GM19099 (cell line): ENCODE measurements around the gene ZC3H10.

Experiments used
- POLR2A ChIP-seq: IDR thresholded peaks from 3 replicates; pipeline ENCODE4 v1.6.1; 2011; ENCODE audit warnings: low read depth; ENCODE audit not compliant: insufficient read length; ENCODE audit errors: extremely low read depth

ZC3H10 gene, protein sequence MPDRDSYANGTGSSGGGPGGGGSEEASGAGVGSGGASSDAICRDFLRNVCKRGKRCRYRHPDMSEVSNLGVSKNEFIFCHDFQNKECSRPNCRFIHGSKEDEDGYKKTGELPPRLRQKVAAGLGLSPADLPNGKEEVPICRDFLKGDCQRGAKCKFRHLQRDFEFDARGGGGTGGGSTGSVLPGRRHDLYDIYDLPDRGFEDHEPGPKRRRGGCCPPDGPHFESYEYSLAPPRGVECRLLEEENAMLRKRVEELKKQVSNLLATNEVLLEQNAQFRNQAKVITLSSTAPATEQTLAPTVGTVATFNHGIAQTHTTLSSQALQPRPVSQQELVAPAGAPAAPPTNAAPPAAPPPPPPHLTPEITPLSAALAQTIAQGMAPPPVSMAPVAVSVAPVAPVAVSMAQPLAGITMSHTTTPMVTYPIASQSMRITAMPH

GRCh38 chr12:56117778-56118687 lies at the start of gene ZC3H10:
Gene ZC3H10 (plus strand): TSS chr12:56118266. CDS start chr12:56120563, 2,297 bp downstream.
- peak; percentile 97 for TF ChIP-seq POLR2A

DNA sequence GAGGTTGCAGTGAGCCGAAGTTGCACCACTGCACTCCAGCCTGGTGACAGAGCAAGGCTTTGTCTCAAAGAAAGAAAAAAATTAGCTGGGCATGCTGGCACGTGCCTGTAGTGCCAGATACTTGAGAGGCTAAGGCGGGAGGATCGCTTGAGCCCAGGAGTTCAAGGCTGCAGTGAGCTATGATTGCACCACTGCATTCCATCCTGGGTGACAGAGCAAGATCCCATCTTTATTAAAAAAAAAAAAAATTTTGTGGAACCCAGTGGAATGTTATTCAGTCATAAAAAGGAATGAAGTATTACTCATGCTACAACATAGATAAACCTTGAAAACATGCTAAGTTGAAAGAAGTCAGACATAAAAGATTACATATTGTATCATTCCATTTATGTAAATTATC lies 46.4 kb upstream of the ZC3H10 start:
- no peak for TF ChIP-seq POLR2A

- TF ChIP-seq POLR2A: no peak
These were observed 43.7 kb upstream of the ZC3H10 start for GRCh38 chr12:56074396-56074795.

- no peak for TF ChIP-seq POLR2A
These were observed 39.6 kb upstream of the ZC3H10 start for GRCh38 chr12:56078427-56078826.

GRCh38 chr12:56078931-56079722 lies 38.9 kb upstream of the ZC3H10 start:
- TF ChIP-seq POLR2A: no peak

DNA sequence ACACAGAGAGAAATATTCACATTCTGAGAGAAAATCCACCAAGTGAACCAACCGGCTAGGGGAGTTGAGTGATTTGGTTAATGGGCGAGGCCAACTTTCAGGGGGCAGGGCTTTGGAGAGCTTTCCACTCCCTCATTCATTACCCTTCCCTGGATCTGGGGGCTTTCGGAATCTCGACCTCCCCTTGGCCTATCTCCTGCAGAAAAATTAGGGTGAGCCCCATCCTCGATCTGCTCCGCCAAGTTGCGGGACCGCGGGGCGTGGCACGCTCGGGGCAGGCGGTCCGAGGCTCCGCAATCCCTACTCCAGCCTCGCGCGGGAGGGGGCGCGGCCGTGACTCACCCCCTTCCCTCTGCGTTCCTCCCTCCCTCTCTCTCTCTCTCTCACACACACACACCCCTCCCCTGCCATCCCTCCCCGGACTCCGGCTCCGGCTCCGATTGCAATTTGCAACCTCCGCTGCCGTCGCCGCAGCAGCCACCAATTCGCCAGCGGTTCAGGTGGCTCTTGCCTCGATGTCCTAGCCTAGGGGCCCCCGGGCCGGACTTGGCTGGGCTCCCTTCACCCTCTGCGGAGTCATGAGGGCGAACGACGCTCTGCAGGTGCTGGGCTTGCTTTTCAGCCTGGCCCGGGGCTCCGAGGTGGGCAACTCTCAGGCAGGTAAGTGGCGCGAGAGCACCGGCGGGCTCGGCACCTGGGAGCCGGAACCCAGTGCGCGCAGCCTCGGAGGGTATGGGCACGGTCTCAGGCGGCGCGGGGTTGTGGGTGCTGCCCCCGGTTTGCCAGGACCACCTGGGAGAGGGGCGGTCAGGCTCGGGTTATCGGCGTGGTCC lies 38.1 kb upstream of the ZC3H10 start, which contains the start of gene ERBB3:
ERBB3 (plus strand) TSS at position 443 of the 833 bp plus-strand sequence; CDS start at position 579, 136 bp downstream.
- no peak for TF ChIP-seq POLR2A

- TF ChIP-seq POLR2A: no peak
These were observed 37.4 kb upstream of the ZC3H10 start for GRCh38 chr12:56080556-56081138.

DNA sequence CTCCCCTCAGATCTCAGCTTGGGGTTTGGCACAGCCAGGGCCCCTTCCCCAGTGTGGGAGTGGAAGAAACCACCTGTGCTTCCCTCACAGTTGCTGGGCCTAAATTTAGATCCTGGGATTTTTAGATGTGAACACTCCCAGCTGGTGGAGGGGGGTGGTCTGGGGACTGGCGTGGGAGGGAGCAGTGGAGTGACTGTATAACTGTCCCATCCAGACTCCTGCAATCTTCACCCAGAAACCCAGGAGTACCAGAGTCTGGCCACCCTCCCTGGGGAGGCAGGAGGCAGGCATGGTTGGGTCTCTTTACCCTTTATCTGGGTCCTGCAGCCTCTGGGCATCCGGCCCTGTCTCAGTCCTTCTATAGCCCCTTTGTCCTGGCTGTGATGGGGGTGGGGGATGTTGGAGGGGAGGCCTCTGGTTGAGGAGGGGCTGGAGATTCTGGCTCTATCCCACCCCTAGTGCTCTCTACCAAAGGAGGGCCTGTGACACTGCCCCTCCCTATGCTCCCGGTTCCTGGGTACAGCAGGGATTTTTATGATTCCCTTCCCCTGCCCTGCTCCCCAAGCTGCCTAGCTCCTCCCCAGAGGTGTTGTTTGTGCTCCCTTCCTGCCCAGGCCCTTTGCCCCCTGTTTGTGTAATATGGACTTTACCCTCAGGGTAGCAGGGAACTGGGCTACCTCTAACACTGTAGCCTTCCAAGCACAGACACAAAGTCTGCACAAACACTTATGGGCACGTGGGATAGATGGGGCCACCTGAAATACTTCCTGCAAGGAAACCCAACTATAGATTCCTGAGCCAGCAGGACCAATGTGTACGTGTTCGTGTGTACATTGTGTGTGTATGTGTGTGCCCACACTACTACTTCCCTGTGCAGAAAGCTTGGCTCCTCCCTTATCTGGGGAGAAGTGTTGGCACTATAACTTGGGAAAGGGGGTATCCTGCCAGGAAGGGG lies 36.4 kb upstream of the ZC3H10 start:
- no peak for TF ChIP-seq POLR2A

DNA sequence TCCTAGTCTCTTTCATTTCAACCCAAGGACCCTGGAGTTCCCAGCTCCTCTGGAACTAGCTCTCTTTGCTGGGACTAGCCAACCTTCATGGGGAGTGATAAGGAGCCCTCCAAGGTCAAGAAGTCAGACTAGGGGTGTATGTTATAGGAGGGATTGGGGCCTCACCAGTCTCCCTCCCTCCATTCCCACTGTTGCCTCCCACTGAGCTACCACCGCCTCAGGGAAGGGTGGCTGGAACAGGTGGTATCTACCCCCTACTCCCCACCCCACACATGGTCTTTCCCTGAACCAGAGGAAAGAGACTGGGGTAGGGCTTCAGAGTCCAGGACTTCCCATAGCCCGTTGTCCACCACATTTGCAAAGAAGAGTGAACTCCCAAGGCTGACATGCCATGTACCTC lies 35.7 kb upstream of the ZC3H10 start:
- TF ChIP-seq POLR2A: no peak

- no peak for TF ChIP-seq POLR2A
These were observed 35.1 kb upstream of the ZC3H10 start for GRCh38 chr12:56082967-56083366.

DNA sequence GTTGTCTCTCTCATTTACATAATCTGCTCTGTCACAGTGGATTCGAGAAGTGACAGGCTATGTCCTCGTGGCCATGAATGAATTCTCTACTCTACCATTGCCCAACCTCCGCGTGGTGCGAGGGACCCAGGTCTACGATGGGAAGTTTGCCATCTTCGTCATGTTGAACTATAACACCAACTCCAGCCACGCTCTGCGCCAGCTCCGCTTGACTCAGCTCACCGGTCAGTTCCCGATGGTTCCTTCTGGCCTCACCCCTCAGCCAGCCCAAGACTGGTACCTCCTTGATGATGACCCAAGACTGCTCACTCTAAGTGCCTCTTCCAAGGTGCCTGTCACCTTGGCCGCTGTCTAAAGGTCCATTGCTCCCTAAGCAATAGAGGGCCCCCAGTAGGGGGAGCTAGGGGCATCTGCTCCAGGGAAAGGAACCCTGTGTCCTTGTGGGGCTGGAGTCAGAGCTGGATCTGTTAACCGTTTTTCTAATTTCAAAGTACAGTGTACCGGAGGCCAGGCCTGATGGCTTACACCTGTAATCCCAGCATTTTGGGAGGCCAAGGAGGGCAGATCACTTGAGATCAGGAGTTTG lies 33.0 kb upstream of the ZC3H10 start:
- TF ChIP-seq POLR2A: no peak

DNA sequence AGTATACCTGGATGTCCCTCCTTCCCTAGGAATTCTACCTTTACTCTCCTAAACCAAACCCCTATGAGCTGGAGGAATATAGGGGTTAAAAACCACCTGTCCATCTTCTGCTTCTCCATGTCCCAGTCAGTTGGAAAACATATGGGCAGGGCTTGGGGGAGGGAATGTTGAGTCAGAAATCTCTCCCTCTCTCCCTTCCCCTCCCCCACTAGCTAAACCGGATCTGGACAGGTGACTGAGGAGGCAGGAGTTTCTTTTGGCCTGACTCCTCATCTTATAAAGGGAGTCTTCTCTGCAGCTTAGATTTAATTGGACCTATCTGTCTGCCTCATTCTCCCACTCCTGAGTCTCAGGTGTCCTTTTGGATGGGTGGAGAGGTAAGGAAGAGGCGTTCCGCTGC lies 32.0 kb upstream of the ZC3H10 start:
- TF ChIP-seq POLR2A: no peak
